ENCODE data around the gene NSA2.

DNA sequence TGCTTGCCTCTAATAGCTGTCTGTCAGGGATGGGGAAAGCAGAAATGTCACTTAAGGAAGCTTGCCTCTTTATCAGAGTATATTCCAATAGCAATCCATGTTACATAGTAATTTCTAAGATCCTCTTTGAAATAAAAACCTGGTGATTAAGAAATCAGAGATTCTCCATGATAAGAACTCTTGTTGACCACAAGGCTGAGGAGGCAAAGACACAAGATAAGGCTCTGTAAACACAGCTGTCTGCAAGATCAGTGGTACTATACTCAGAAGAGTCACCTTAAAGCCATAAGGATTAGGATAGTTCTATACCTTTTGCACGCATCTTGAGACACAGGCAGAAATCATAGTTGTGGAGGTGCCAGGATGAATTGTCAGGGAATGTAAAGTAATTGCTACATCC lies 41.7 kb upstream of the NSA2 start:
- TF ChIP-seq CTCF (conservative IDR thresholded peaks at IDR 0.05; ENCODE audit: low read depth, low read length): no peak
- no peak for TF ChIP-seq EZH2 (IDR thresholded peaks at IDR 0.05; ENCODE audit: borderline replicate concordance, low read depth, low read length, poor library complexity, severe bottlenecking)
